ENCODE data around the gene NGB. TPM values are rescaled to one million over a fixed set of nuclear protein-coding genes. Genes with fewer than 3 reads are reported as not detected.

Gene NGB
- total RNA-seq, 4 donors from 2014 or later = not detected

GRCh38 chr14:77245820-77246219, 25.2 kb downstream of the NGB start:
- DNase-seq (ENCODE audit: low spot score in 2 of 2) = no peak
- Histone ChIP-seq H3K9me3 (no peaks in the 10 kb centered on the region), H3K4me3 (no peak overlapping the region), H3K27ac (no peak overlapping the region), H3K36me3 (no peaks in the 10 kb centered on the region), H3K4me1 (no peaks in the 10 kb centered on the region), H3K27me3 (no peaks in the 10 kb centered on the region)
- 80 to 85% methylated on average over 4 of the region's 4 CpGs for WGBS, 2 donors
- no peak for TF ChIP-seq EP300 (IDR thresholded peaks at IDR 0.05)
- TF ChIP-seq CTCF (IDR thresholded peaks at IDR 0.05) = no peak
- TF ChIP-seq POLR2A (IDR thresholded peaks at IDR 0.05) = no peak

- 66 to 70% methylated on average over 4 of the region's 4 CpGs for WGBS, 2 donors
- DNase-seq (ENCODE audit: low spot score in 2 of 2) = no peak
- Histone ChIP-seq H3K4me3 (no peak overlapping the region), H3K4me1 (no peaks in the 10 kb centered on the region), H3K9me3 (no peaks in the 10 kb centered on the region), H3K36me3 (no peaks in the 10 kb centered on the region), H3K27me3 (no peaks in the 10 kb centered on the region), H3K27ac (no peak overlapping the region)
- TF ChIP-seq EP300 (IDR thresholded peaks at IDR 0.05) (no peak), CTCF (IDR thresholded peaks at IDR 0.05) (no peak), POLR2A (IDR thresholded peaks at IDR 0.05) (no peak)
These were observed 27.2 kb downstream of the NGB start for GRCh38 chr14:77243853-77244252.

- DNase-seq (ENCODE audit: low spot score in 2 of 2) = no peak
- no peaks in the 10 kb centered on the region for H3K27me3 ChIP-seq
- H3K27ac ChIP-seq = no peak overlapping the region
- TF ChIP-seq CTCF (IDR thresholded peaks at IDR 0.05) = no peak
- TF ChIP-seq EP300 (IDR thresholded peaks at IDR 0.05) = no peak
- no peak for TF ChIP-seq POLR2A (IDR thresholded peaks at IDR 0.05)
- no peaks in the 10 kb centered on the region for H3K36me3 ChIP-seq
- no peak overlapping the region for H3K4me3 ChIP-seq
- 69 to 75% methylated on average over 12 of the region's 12 CpGs for WGBS, 2 donors
- no peaks in the 10 kb centered on the region for H3K9me3 ChIP-seq
- H3K4me1 ChIP-seq = no peaks in the 10 kb centered on the region
These were observed 28.3 kb downstream of the NGB start for GRCh38 chr14:77242752-77243151.

- H3K4me1 ChIP-seq = no peaks in the 10 kb centered on the region
- no peak overlapping the region for H3K4me3 ChIP-seq
- WGBS, 2 donors = 53 to 61% methylated on average over 2 of the region's 2 CpGs
- H3K27me3 ChIP-seq = no peaks in the 10 kb centered on the region
- no peaks in the 10 kb centered on the region for H3K36me3 ChIP-seq
- H3K27ac ChIP-seq = no peak overlapping the region
- no peak for DNase-seq (ENCODE audit: low spot score in 2 of 2)
- TF ChIP-seq EP300 (IDR thresholded peaks at IDR 0.05) = no peak
- TF ChIP-seq CTCF (IDR thresholded peaks at IDR 0.05) = no peak
- no peak for TF ChIP-seq POLR2A (IDR thresholded peaks at IDR 0.05)
- no peaks in the 10 kb centered on the region for H3K9me3 ChIP-seq
These were observed 29.1 kb downstream of the NGB start for GRCh38 chr14:77241955-77242354.

- Histone ChIP-seq H3K9me3 (no peaks in the 10 kb centered on the region), H3K4me3 (no peak overlapping the region), H3K27me3 (no peaks in the 10 kb centered on the region), H3K27ac (no peak overlapping the region), H3K4me1 (no peaks in the 10 kb centered on the region), H3K36me3 (no peaks in the 10 kb centered on the region)
- DNase-seq (ENCODE audit: low spot score in 2 of 2) = no peak
- no peak for TF ChIP-seq EP300 (IDR thresholded peaks at IDR 0.05)
- TF ChIP-seq CTCF (IDR thresholded peaks at IDR 0.05) = no peak
- no peak for TF ChIP-seq POLR2A (IDR thresholded peaks at IDR 0.05)
- 76 to 81% methylated on average over 14 to 15 of the region's 15 CpGs for WGBS, 2 donors
These were observed 30.6 kb downstream of the NGB start for GRCh38 chr14:77240336-77240915.
